Purkinje cell (primary cell): ENCODE data around the gene S100A10. TPM values are rescaled to one million over a fixed set of nuclear protein-coding genes. Genes with fewer than 3 reads are reported as not detected.

Experiments used
- polyA plus RNA-seq: library from polyadenylated mRNA; unstranded; fragments of >200 nt; fragmentation: Nextera tagmentation; gene quantifications from 2 replicates; pipeline ENCODE4 v1.2.1, GENCODE V29; 2014

The S100A10 gene, protein sequence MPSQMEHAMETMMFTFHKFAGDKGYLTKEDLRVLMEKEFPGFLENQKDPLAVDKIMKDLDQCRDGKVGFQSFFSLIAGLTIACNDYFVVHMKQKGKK
- 8.6 and 13.4 TPM in 2 replicates for polyA plus RNA-seq

GRCh38 chr1:151993734-151994496, at the start of gene S100A10:
TSS of gene S100A10 (minus strand) at chr1:151993859. CDS start at chr1:151986230, 7,629 bp downstream.

DNA sequence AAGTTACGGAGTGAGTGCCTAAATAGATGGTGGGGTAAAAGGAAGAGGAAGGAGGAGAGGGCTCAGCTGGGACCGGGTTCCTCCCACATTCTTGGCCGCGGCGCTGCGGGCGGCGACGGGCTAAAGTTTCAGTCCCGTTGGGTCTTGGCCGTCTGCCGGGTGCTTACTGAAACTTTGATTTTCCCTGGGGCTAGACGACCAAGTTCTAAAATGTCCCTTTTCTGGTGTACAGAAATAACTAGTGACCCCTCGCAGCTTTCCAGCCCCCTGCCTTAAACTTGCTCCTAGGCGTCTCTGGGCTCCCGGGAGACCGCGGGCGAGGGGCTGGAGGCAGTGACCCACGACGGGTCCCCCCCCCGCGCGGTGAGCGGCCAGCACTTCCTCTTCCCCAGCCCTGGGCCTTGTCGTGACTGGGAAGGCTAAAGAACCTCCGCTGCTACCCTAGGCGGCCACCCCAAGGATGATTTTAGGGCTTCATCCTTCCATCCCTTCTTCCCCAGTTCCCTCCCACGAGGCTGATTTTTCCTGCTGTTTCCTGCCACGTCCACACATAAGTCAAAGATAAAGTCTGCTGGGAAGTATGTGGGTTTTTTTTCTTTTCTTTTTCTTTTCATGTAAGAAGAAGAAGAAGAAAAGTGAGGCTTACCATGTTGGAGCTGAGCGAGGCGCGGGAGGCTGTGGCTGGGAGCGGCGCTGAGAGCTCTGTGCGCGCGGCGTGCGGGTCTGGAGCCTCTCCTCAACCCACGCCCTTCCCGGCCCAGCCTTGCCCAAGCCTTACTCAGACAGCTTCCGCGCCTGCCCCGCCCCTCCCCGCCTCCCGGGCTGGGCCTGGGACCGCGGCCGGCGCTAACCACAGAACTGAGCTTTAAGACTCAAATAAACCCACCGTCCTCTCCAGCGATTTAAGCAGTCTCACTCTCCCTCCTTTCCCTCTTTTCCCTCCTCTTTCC, 42.9 kb upstream of the S100A10 start, which contains the start of gene S100A11:
S100A11 (minus strand) TSS at position 738 of the 950 bp plus-strand sequence; CDS start at position 649, 89 bp downstream.

Other genes starting within 250 kb of the S100A10 start
- gene MRPL9, start 230.4 kb downstream of the S100A10 start, polyA plus RNA-seq, result 68.3 and 96.2 TPM in 2 replicates
- gene TDRKH, start 203.4 kb downstream of the S100A10 start, polyA plus RNA-seq, result 8.2 and 10.4 TPM in 2 replicates
- gene LINGO4, start 188.4 kb downstream of the S100A10 start, polyA plus RNA-seq, result 85.0 and 115 TPM in 2 replicates
- gene RORC, start 162.1 kb downstream of the S100A10 start, polyA plus RNA-seq, result not detected in 2 replicates
- 0.14 TPM in 1 of 2 replicates, not detected in the other for gene C2CD4D, start 154.0 kb downstream of the S100A10 start, polyA plus RNA-seq
- 0.42 TPM in 1 of 2 replicates, not detected in the other for gene THEM5, start 140.1 kb downstream of the S100A10 start, polyA plus RNA-seq
- gene THEM4, start 84.3 kb downstream of the S100A10 start, polyA plus RNA-seq, result 18.5 and 18.7 TPM in 2 replicates
- 7.3 TPM in 1 of 2 replicates, not detected in the other for gene S100A11, start 43.1 kb upstream of the S100A10 start, polyA plus RNA-seq
- gene TCHHL1, start 95.2 kb upstream of the S100A10 start, polyA plus RNA-seq, result not detected in 2 replicates
- gene TCHH, start 121.6 kb upstream of the S100A10 start, polyA plus RNA-seq, result not detected in 2 replicates
- gene RPTN, start 165.4 kb upstream of the S100A10 start, polyA plus RNA-seq, result not detected in 2 replicates
- gene HRNR, start 230.3 kb upstream of the S100A10 start, polyA plus RNA-seq, result 0.22 TPM in 1 of 2 replicates, not detected in the other